SU-DHL-6 (cell line): ENCODE measurements around the gene PIGZ.

Experiments used
- H2AFZ ChIP-seq: fragments of 200-600 bp; sonication (generic); 2 replicates; pipeline ENCODE4 v1.6.1; 2014; ENCODE audit warnings: low read depth, mild to moderate bottlenecking, moderate library complexity, mixed read lengths, antibody characterized with exemption, low read length; ENCODE audit not compliant: severe bottlenecking
- H3F3A ChIP-seq: fragments of 200-600 bp; shearing (Covaris generic); 2 replicates; pipeline ENCODE4 v1.6.0; 2016; ENCODE audit warnings: antibody characterized with exemption, mild to moderate bottlenecking; ENCODE audit not compliant: insufficient read depth
- H3K27ac ChIP-seq: fragments of 200-600 bp; sonication (generic); 2 replicates; pipeline ENCODE4 v1.5.1; 2016; ENCODE audit warnings: low read depth, mild to moderate bottlenecking, low read length, moderate library complexity, mixed read lengths
- H3K27me3 ChIP-seq: fragments of 200-600 bp; sonication (generic), shearing (Covaris generic); 2 replicates; pipeline ENCODE4 v1.6.0; 2014; ENCODE audit warnings: mild to moderate bottlenecking, low read length
- H3K36me3 ChIP-seq: fragments of 200-600 bp; sonication (generic); 2 replicates; pipeline ENCODE4 v1.6.1; 2014; ENCODE audit warnings: mild to moderate bottlenecking, low read length, mixed read lengths
- H3K4me2 ChIP-seq: fragments of 300-600, 200-600 bp; shearing (Covaris generic), sonication (generic); 2 replicates; pipeline ENCODE4 v1.6.0; 2014; ENCODE audit warnings: low read length, low read depth, mild to moderate bottlenecking; ENCODE audit not compliant: poor library complexity, severe bottlenecking
- H3K4me3 ChIP-seq: fragments of 200-600 bp; sonication (generic); 2 replicates; pipeline ENCODE4 v1.5.1; 2014; ENCODE audit warnings: antibody characterized with exemption, low read length, mild to moderate bottlenecking, mixed read lengths; ENCODE audit not compliant: insufficient read depth, poor library complexity, severe bottlenecking
- H3K79me2 ChIP-seq: fragments of 200-600 bp; sonication (generic); 2 replicates; pipeline ENCODE4 v1.6.1; 2014; ENCODE audit warnings: mild to moderate bottlenecking, low read length, moderate library complexity; ENCODE audit not compliant: insufficient read depth
- H3K9ac ChIP-seq: fragments of 200-600 bp; sonication (generic); 2 replicates; pipeline ENCODE4 v1.7.0; 2014; ENCODE audit warnings: mild to moderate bottlenecking, low read length
- H3K9me2 ChIP-seq: fragments of 200-600 bp; sonication (generic); replicated peaks from 2 replicates; pipeline ENCODE4 v1.6.1; 2014; ENCODE audit warnings: low read length; ENCODE audit not compliant: insufficient read depth
- H3K9me3 ChIP-seq: fragments of 200-600 bp; sonication (generic); 2 replicates; pipeline ENCODE4 v1.6.1; 2014; ENCODE audit warnings: low read length, mixed read lengths; ENCODE audit not compliant: insufficient read depth
- H4K20me1 ChIP-seq: fragments of 200-600 bp; sonication (generic); 2 replicates; pipeline ENCODE4 v1.6.1; 2014; ENCODE audit warnings: low read depth, mild to moderate bottlenecking, antibody characterized with exemption, low read length, moderate library complexity, mixed read lengths
- CTCF ChIP-seq: fragments of 200-600 bp; sonication (generic); IDR thresholded peaks from one replicate; pipeline ENCODE4 v1.5.1; 2017; ENCODE audit warnings: antibody characterized with exemption, mild to moderate bottlenecking, low read length, moderate library complexity; ENCODE audit not compliant: insufficient read depth, poor library complexity, severe bottlenecking
- EZH2phosphoT487 ChIP-seq: fragments of 200-600 bp; sonication (generic), shearing (Covaris generic); conservative IDR thresholded peaks from 2 replicates; pipeline ENCODE4 v1.6.1; 2018; ENCODE audit warnings: mild to moderate bottlenecking, antibody characterized with exemption, low read length, moderate library complexity, mixed read lengths

Gene PIGZ

GRCh38 chr3:196938576-196938975 lies 30.1 kb downstream of the PIGZ start:
- peaks cover 2% of the 10 kb centered on the region; the same call in 1 of the 2 replicates for H4K20me1 ChIP-seq
- TF ChIP-seq EZH2phosphoT487 (no peak), CTCF (no peak)
- H3F3A ChIP-seq: peaks cover 36% of the 10 kb centered on the region
- H2AFZ ChIP-seq: no peak overlapping the region
- H3K9ac ChIP-seq: no peak overlapping the region
- H3K79me2 ChIP-seq: peaks cover 56% of the 10 kb centered on the region
- H3K4me3 ChIP-seq: no peak overlapping the region
- no peaks in the 10 kb centered on the region for H3K9me3 ChIP-seq
- H3K36me3 ChIP-seq: peaks cover 43% of the 10 kb centered on the region
- H3K27me3 ChIP-seq: no peaks in the 10 kb centered on the region
- H3K4me2 ChIP-seq: no peak overlapping the region
- H3K9me2 ChIP-seq: no peaks in the 10 kb centered on the region
- H3K27ac ChIP-seq: no peak overlapping the region

GRCh38 chr3:196938124-196938523 lies 30.5 kb downstream of the PIGZ start:
- H2AFZ ChIP-seq: no peak overlapping the region
- peaks cover 43% of the 10 kb centered on the region for H3K36me3 ChIP-seq
- H3K4me2 ChIP-seq: no peak overlapping the region
- no peaks in the 10 kb centered on the region for H3K9me2 ChIP-seq
- H3K9ac ChIP-seq: no peak overlapping the region
- H3K9me3 ChIP-seq: no peaks in the 10 kb centered on the region
- H3F3A ChIP-seq: peaks cover 36% of the 10 kb centered on the region
- H3K79me2 ChIP-seq: peaks cover 51% of the 10 kb centered on the region
- no peaks in the 10 kb centered on the region; the same call in 1 of the 2 replicates for H4K20me1 ChIP-seq
- H3K27ac ChIP-seq: no peak overlapping the region
- TF ChIP-seq EZH2phosphoT487: no peak
- no peak for TF ChIP-seq CTCF
- H3K4me3 ChIP-seq: no peak overlapping the region
- no peaks in the 10 kb centered on the region for H3K27me3 ChIP-seq

- H3K36me3 ChIP-seq: peaks cover 43% of the 10 kb centered on the region
- no peak overlapping the region for H2AFZ ChIP-seq
- H3K27me3 ChIP-seq: no peaks in the 10 kb centered on the region
- TF ChIP-seq CTCF (no peak), EZH2phosphoT487 (no peak)
- H3K9ac ChIP-seq: no peak overlapping the region
- H3K4me2 ChIP-seq: no peak overlapping the region
- H3K79me2 ChIP-seq: peaks cover 36% of the 10 kb centered on the region
- no peaks in the 10 kb centered on the region for H4K20me1 ChIP-seq
- no peak overlapping the region for H3K27ac ChIP-seq
- H3K4me3 ChIP-seq: no peak overlapping the region
- no peaks in the 10 kb centered on the region for H3K9me3 ChIP-seq
- H3F3A ChIP-seq: peaks cover 41% of the 10 kb centered on the region
- no peaks in the 10 kb centered on the region for H3K9me2 ChIP-seq
Measured at GRCh38 chr3:196936288-196936687, 32.3 kb downstream of the PIGZ start.
